T-cell (primary cell): ENCODE measurements around the gene CD160. TPM values are rescaled to one million over a fixed set of nuclear protein-coding genes. Genes with fewer than 3 reads are reported as not detected.

Source experiments
- ATAC-seq, 4 experiments: fragments of 200-7000 bp in 3 of 4; fragments of 150-1000 bp in 1 of 4; cut with Tn5 transposase; replicated peaks in 1 of 4; 1 replicate in 3 of 4; 2 replicates in 1 of 4; pipeline ENCODE4 v1.10.0; 2021; ENCODE audit warnings: moderate library complexity in 3 of 4, mild to moderate bottlenecking in 2 of 4, moderate number of reproducible peaks in 1 of 4
- CTCF ChIA-PET, 2 donors: fragments of 300-600 bp; sonication (Branson Sonifier 250); formaldehyde crosslinking; loops; one replicate each; lab custom pipeline; 2022; ENCODE audit warnings: antibody characterized with exemption in 2 of 2; lab: Charles Lee
- POLR2A ChIA-PET, 2 donors: fragments of 300-600 bp; sonication (Branson Sonifier 250); formaldehyde crosslinking; loops; one replicate each; lab custom pipeline; 2022; ENCODE audit warnings: antibody characterized with exemption in 2 of 2; lab: Charles Lee
- DNase-seq, 35 experiments: peaks; one replicate each; pipeline versions ENCODE4 v3.0.0 to v3.0.0-alpha.2; 2013 to 2023
- H3K27ac ChIP-seq: one replicate; pipeline ENCODE4 v1.5.1; 2013; ENCODE audit warnings: low read length
- H3K27me3 ChIP-seq, 2 experiments: replicated peaks in 1 of 2; 1 replicate in 1 of 2; 2 replicates in 1 of 2; pipeline versions ENCODE4 v1.6.1 to v1.7.0; 2013; ENCODE audit warnings: low read length in 1 of 2, mixed read lengths in 1 of 2; ENCODE audit not compliant: control insufficient read depth in 2 of 2, insufficient read depth in 2 of 2; ENCODE audit errors: extremely low read depth in 1 of 2
- H3K36me3 ChIP-seq, 2 donors: 1 replicate in 1 of 2; 2 replicates in 1 of 2; pipeline versions ENCODE4 v1.6.1 to v1.7.0; 2013; ENCODE audit warnings: low read length in 1 of 2; ENCODE audit not compliant: control insufficient read depth in 2 of 2, insufficient read depth in 1 of 2; ENCODE audit errors: extremely low read depth in 1 of 2
- H3K4me1 ChIP-seq, 2 experiments: 1 replicate in 1 of 2; 2 replicates in 1 of 2; pipeline versions ENCODE4 v1.6.1 to v1.7.0; 2013; ENCODE audit warnings: low read length in 2 of 2, mixed read lengths in 1 of 2; ENCODE audit not compliant: insufficient read depth in 2 of 2, control insufficient read depth in 1 of 2; ENCODE audit errors: extremely low read depth in 1 of 2
- H3K4me3 ChIP-seq, 2 donors: 1 replicate in 1 of 2; 2 replicates in 1 of 2; pipeline versions ENCODE4 v1.5.1 to v1.7.0; 2013; ENCODE audit warnings: mild to moderate bottlenecking in 2 of 2, low read length in 1 of 2, moderate library complexity in 1 of 2; ENCODE audit not compliant: control insufficient read depth in 1 of 2; ENCODE audit errors: extremely low read depth in 1 of 2
- H3K9me3 ChIP-seq: 2 replicates; pipeline ENCODE4 v1.7.0; 2013
- H3K27ac Mint-ChIP-seq, 2 donors: one replicate each; pipeline ENCODE4 v1.8.0; 2020 to 2021; ENCODE audit warnings: mild to moderate bottlenecking in 2 of 2, mixed read lengths in 2 of 2
- H3K27me3 Mint-ChIP-seq, 2 donors: one replicate each; pipeline ENCODE4 v1.8.0; 2021 to 2022; ENCODE audit warnings: mixed read lengths in 2 of 2
- H3K36me3 Mint-ChIP-seq: one replicate; pipeline ENCODE4 v1.8.0; 2021; ENCODE audit warnings: mixed read lengths
- H3K4me1 Mint-ChIP-seq, 3 donors: one replicate each; pipeline ENCODE4 v1.8.0; 2020 to 2022; ENCODE audit warnings: mixed read lengths in 3 of 3, mild to moderate bottlenecking in 1 of 3
- H3K4me3 Mint-ChIP-seq, 3 donors: one replicate each; pipeline ENCODE4 v1.8.0; 2020 to 2022; ENCODE audit warnings: mild to moderate bottlenecking in 3 of 3, mixed read lengths in 3 of 3, moderate library complexity in 3 of 3
- H3K9me3 Mint-ChIP-seq, 3 donors: one replicate each; pipeline ENCODE4 v1.8.0; 2020 to 2022; ENCODE audit warnings: mixed read lengths in 3 of 3
- WGBS: methylation state at CpG from one replicate; pipeline ENCODE4 v1.1.5; 2013; ENCODE audit warnings: missing lambda C conversion rate; ENCODE audit not compliant: insufficient coverage; 5-methylcytosine and 5-hydroxymethylcytosine counted together
- total RNA-seq, 35 experiments: library from RNA in 6 of 35; stranded (reverse) in 6 of 35; fragments of 120-200 nt in 1 of 35; gene quantifications; one replicate each; pipeline versions ENCODE4 v1.2.1 to v1.2.4 and lab custom pipeline; 2013 to 2026

The CD160 gene
- total RNA-seq, 5 donors from 2014 or later (not counting 1 experiment from before 2014, with no cell fraction given), result 0.53 to 9.1 (median 1.7) TPM

DNA sequence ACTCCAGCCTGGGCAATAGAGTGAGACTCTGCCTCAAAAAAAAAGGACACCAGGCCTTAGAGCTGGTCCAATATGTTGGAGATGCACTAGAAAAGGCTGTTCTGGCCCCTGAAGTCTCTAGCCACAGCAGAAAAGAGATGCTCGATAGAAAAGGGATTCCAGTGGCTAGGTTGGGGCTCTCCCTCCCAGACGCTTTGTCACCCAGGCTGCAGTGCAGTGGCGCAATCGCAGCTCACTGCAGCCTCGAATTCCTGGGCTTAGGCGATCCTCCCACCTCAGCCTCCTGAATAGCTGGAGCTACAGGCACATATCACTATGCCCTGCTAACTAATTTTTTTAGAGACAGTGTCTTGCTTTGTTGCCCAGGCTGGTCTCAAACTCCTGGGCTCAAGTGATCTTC is 30.4 kb upstream of the CD160 start:
- Mint-ChIP-seq H3K36me3 (no peaks in the 10 kb centered on the region), H3K9me3 (no peaks in the 10 kb centered on the region), H3K4me3 (peak overlapping the region in 1 of 3 donors; percentile 41), H3K27ac (peak overlapping the region; percentile 86 to 88), H3K27me3 (no peaks in the 10 kb centered on the region), H3K4me1 (peaks cover 27 to 39% (median 31%) of the 10 kb centered on the region in 3 donors)
- Histone ChIP-seq H3K36me3 (no peaks in the 10 kb centered on the region), H3K27ac (peak overlapping the region; percentile 62), H3K4me1 (peaks cover 9 to 37% of the 10 kb centered on the region in 2 experiments), H3K9me3 (no peaks in the 10 kb centered on the region), H3K27me3 (no peaks in the 10 kb centered on the region), H3K4me3 (no peak overlapping the region)
- 94% methylated on average over 6 of the region's 6 CpGs for WGBS
- ATAC-seq (no peak), DNase-seq (no peak)
- CTCF ChIA-PET, result interaction anchor here in 1 of 2 donors (1.0 kb wide), 1 partner anchor 32 kb away, joined by 3 read pairs; no protein-coding TSS in a partner anchor
- POLR2A ChIA-PET, result no interaction called here

- Mint-ChIP-seq H3K27ac (peak overlapping the region; percentile 86 to 88), H3K9me3 (no peaks in the 10 kb centered on the region), H3K27me3 (no peaks in the 10 kb centered on the region), H3K4me3 (peak overlapping the region; percentile 13 to 41 (median 14)), H3K36me3 (no peaks in the 10 kb centered on the region), H3K4me1 (peaks cover 27 to 39% (median 31%) of the 10 kb centered on the region in 3 donors)
- Histone ChIP-seq H3K4me3 (no peak overlapping the region), H3K9me3 (no peaks in the 10 kb centered on the region), H3K27ac (peak overlapping the region; percentile 62), H3K36me3 (no peaks in the 10 kb centered on the region), H3K27me3 (no peaks in the 10 kb centered on the region), H3K4me1 (peaks cover 9 to 37% of the 10 kb centered on the region in 2 experiments)
- no peak for ATAC-seq
- CTCF ChIA-PET, result no interaction called here
- 87% methylated on average over 6 of the region's 6 CpGs for WGBS
- DNase-seq, result no peak
- POLR2A ChIA-PET, result no interaction called here
Observed at GRCh38 chr1:145689922-145690321, 29.4 kb upstream of the CD160 start.

GRCh38 chr1:145690587-145691558 is 28.4 kb upstream of the CD160 start:
- H3K27me3 ChIP-seq, result no peaks in the 10 kb centered on the region
- no peaks in the 10 kb centered on the region for H3K9me3 ChIP-seq
- H3K4me1 ChIP-seq, result peaks cover 9 to 37% of the 10 kb centered on the region in 2 experiments
- H3K4me1 Mint-ChIP-seq, result peaks cover 27 to 39% (median 31%) of the 10 kb centered on the region in 3 donors
- ChIA-PET POLR2A (interaction anchor here in 1 of 2 donors (1.0 kb wide), 1 partner anchor 30 kb away, joined by 3 read pairs; no protein-coding TSS in a partner anchor), CTCF (no interaction called here)
- peak overlapping the region; percentile 62 for H3K27ac ChIP-seq
- no peaks in the 10 kb centered on the region for H3K36me3 Mint-ChIP-seq
- H3K4me3 ChIP-seq, result no peak overlapping the region
- DNase-seq (peak in 27 of 35 experiments; percentile 3 to 67 (median 21)), ATAC-seq (peak; percentile 88 to 99 (median 92))
- H3K9me3 Mint-ChIP-seq, result no peaks in the 10 kb centered on the region
- no peaks in the 10 kb centered on the region for H3K36me3 ChIP-seq
- H3K27ac Mint-ChIP-seq, result peak overlapping the region; percentile 86 to 88
- WGBS, result 60% methylated on average over 3 of the region's 5 CpGs
- no peaks in the 10 kb centered on the region for H3K27me3 Mint-ChIP-seq
- H3K4me3 Mint-ChIP-seq, result peak overlapping the region; percentile 9 to 64 (median 41)

GRCh38 chr1:145692785-145693443 is 26.4 kb upstream of the CD160 start:
- H3K27ac Mint-ChIP-seq, result no peak overlapping the region
- H3K4me3 Mint-ChIP-seq, result no peak overlapping the region
- no peaks in the 10 kb centered on the region for H3K9me3 ChIP-seq
- ChIA-PET POLR2A (interaction anchor here in 1 of 2 donors (0.5 kb wide), 1 partner anchor 101 kb away, joined by 16 read pairs; no protein-coding TSS in a partner anchor), CTCF (no interaction called here)
- H3K9me3 Mint-ChIP-seq, result no peaks in the 10 kb centered on the region
- DNase-seq, result no peak
- H3K36me3 Mint-ChIP-seq, result no peaks in the 10 kb centered on the region
- ATAC-seq, result no peak
- H3K4me3 ChIP-seq, result no peak overlapping the region
- no peaks in the 10 kb centered on the region for H3K27me3 ChIP-seq
- peaks cover 27 to 39% (median 31%) of the 10 kb centered on the region in 3 donors for H3K4me1 Mint-ChIP-seq
- WGBS, result 98% methylated on average over 7 of the region's 11 CpGs
- peaks cover 9 to 32% of the 10 kb centered on the region in 2 experiments for H3K4me1 ChIP-seq
- H3K36me3 ChIP-seq, result no peaks in the 10 kb centered on the region
- H3K27me3 Mint-ChIP-seq, result no peaks in the 10 kb centered on the region
- H3K27ac ChIP-seq, result no peak overlapping the region

GRCh38 chr1:145695821-145696629 is 23.3 kb upstream of the CD160 start:
- Histone ChIP-seq H3K27me3 (no peaks in the 10 kb centered on the region), H3K4me3 (no peak overlapping the region), H3K4me1 (peaks cover 0 to 8% of the 10 kb centered on the region in 2 experiments), H3K36me3 (no peaks in the 10 kb centered on the region), H3K9me3 (no peaks in the 10 kb centered on the region), H3K27ac (no peak overlapping the region)
- Mint-ChIP-seq H3K4me1 (peaks cover 3 to 11% (median 4%) of the 10 kb centered on the region in 3 donors), H3K9me3 (no peaks in the 10 kb centered on the region), H3K4me3 (no peak overlapping the region), H3K27me3 (no peaks in the 10 kb centered on the region), H3K36me3 (no peaks in the 10 kb centered on the region), H3K27ac (peak overlapping the region in 1 of 2 donors; percentile 23)
- no peak for ATAC-seq
- ChIA-PET POLR2A (no interaction called here), CTCF (interaction anchor here in 1 of 2 donors (1.0 kb wide), 1 partner anchor 26 kb away, joined by 3 read pairs; no protein-coding TSS in a partner anchor)
- WGBS, result 90% methylated on average over 4 of the region's 5 CpGs
- DNase-seq, result no peak
